GM21576 (cell line): ENCODE data around the gene DOCK1.

Experiments
- ATAC-seq: cut with Tn5 transposase; IDR thresholded peaks from one replicate; pipeline ENCODE4 v1.9.1; 2021; ENCODE audit warnings: mild to moderate bottlenecking, moderate library complexity; ENCODE audit not compliant: unreplicated experiment

Gene DOCK1

GRCh38 chr10:127071126-127071525 is 165.9 kb downstream of the DOCK1 start:
- ATAC-seq: no peak

DNA sequence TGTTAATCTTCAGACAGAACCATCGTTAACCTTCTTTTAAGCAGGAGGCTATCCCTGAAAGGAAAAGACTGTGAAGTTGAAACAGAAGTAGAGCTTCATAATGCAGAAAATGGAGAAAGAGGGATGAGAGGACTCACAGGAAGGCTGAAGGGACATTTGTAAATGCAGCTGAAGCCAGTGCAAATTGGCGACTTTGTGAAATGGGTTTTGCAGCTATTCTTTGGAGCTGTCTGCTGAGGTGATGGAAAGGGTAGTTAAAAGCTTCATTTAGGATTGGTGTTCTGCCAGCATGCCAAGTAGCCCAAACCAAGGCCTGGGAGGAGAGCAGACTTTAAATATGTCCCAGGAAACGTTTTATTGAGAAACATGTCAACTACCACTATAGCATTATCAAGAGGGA is 168.4 kb downstream of the DOCK1 start:
- ATAC-seq: no peak

DNA sequence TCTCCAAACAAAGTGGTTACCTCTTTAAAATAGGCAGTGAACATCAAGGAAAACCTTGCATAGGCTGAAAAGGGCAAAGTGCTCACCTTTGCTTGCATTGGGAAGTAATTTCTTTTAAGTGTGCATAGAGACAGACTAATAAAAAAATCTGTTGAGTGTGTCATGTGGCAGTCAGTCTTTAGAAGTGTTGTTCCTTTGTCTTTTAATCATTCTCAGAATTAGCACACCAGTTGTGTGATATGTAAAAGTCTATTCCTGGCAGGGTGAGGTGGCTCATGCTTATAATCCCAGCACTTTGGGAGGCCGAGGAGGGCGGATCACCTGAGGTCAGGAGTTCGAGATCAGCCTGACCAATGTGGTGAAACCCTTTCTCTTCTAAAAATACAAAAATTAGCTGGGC is 174.2 kb downstream of the DOCK1 start:
- no peak for ATAC-seq

- no peak for ATAC-seq
Measured at GRCh38 chr10:127080317-127080716, 175.1 kb downstream of the DOCK1 start.

GRCh38 chr10:127081851-127082345 is 176.7 kb downstream of the DOCK1 start:
- no peak for ATAC-seq

- no peak for ATAC-seq
Measured at GRCh38 chr10:127082651-127083050, 177.4 kb downstream of the DOCK1 start.

DNA sequence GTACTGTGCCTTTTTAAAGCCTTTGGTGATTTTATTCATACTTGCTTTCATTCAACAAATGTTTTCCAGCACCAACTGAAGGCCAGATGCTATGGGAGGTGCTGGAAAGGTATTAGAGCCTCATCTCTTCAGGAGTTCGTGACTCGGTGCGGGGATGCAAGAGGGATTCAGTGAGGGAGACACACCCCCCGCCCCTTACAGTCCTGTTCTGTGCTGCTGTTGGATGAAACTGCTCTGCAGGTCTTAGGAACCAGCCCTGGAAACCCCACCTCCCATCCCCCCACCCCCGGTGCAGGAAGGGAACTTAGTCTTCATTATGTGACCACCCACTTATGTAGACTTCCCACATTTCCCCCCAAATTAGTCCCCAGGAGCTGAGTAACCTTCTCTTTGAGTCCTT is 180.7 kb downstream of the DOCK1 start:
- ATAC-seq: no peak

DNA sequence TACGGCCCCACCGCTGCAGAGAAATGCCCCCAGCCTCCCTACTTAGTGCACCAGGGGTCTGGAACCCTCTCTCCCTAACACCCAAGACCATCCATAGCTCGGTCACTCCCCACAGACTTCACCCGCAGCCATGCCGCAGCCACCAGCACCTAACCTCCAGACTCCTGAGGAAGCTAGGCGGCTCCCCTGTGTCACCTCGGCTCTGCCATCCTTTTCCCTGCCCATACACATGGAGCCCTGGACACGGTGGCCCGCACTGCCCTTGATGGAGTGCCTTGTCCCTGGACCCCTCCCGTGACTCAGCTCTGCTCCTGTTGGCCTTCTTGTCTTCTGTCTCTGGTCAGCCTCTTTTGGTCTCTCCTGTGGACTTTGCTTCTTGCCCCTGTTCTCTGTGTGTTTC is 183.7 kb downstream of the DOCK1 start:
- ATAC-seq: no peak

- ATAC-seq: no peak
Measured at GRCh38 chr10:127089446-127089845, 184.2 kb downstream of the DOCK1 start.

DNA sequence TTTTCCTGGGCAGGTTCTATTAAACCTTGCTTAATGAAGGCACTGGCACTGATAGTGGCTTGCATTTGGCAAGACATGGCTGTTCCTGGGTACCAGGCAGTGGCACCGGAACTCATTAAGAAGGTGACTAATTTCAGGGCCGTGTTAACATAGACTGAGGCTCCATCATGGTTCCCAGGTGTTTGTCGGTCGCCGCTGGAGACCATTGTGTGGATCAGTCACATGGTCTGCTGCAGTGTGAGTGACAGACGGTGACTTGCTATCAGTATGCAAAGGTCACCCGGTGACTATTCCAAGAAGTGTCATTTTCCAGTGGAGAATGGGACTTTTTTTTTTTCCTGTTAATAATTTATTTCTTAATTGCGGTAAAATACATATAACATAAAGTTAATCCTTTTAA is 184.9 kb downstream of the DOCK1 start:
- no peak for ATAC-seq

DNA sequence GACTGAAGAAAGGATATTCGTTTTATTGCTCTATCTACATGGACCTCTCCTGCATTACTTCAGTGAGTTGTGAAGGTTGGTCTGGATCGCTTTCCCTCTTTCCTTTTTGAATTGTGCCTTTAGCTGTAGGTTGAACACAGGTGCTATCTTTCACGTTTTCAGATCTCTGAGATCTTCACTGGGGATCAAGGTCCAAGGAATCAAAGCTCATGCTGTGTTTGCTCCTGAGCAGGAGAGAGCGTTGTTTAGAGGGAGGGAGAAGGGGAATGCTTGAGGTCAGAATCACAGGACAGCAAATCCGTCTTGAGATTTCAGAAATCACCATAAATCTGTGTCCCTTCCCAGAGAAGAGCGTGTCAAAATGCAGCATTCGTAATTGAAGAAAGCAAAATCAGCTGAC is 186.1 kb downstream of the DOCK1 start:
- no peak for ATAC-seq

DNA sequence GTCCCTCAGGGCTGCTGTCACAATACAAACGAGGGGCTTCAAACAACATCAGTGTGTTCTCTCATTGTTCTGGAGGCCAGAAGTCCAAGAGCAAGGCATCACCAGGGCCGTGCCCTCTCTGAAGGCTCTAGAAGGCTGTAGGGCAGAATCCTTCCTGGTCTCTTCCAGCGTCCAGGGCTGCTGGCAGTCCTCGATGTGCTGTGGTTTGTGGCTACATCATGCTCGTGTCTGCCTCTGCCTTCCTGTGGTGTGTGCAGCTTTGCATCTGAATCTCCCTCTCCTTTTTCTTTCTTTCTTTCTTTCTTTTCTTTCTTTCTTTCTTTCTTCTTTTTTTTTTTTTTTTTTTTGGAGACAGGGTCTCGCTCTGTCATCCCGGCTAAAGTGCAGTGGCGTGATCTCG is 187.7 kb downstream of the DOCK1 start:
- ATAC-seq: no peak

DNA sequence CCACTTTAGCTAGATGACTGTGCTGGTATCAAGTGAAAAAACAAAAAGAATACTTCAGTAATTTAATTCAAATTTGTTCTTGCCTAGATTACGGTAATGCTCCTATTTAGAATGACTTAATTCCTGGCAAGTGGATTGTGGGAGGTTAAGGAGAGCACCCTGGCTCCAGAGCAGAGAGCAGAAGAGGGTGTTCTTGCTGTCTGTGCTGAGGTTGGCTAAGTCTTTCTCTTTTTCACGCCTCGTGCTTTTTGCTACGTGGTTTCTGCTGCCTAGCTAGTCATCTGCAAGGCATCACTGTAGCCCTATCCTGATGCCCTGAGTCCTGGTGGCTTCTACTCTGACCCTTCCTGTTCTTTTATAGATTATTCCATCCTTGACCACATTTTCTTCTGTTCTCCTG is 189.8 kb downstream of the DOCK1 start:
- no peak for ATAC-seq

DNA sequence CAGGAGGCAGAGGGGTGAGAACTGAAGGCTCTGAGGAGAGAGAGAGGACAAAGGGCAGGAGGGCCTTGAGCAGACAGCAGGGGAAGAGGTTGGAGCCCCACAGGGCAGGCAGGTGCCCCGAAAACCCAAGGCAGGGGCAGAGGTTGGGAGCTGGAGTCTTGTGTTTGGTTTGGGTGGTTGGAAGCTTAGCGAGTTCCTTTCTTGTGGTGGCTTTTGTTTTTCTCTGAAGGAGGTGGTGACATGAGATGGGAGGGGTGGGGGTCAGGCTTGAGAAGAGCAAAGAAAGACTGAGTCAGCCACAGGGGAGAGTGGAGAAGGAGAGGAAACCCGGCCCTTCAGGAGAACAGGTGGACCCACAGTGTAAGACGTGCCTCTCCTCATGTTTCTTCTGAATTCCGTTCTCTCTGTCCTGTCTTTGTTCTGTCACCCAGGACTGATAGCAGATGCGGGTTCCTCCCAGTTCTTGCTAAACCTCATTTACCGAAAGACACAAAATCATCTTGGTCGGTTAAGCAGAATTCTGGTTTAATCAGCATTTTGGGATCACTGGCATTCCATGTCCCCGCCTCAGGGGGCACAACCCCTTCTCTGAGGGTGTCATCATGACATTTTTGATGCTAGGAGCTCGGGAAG is 195.9 kb downstream of the DOCK1 start:
- no peak for ATAC-seq

DNA sequence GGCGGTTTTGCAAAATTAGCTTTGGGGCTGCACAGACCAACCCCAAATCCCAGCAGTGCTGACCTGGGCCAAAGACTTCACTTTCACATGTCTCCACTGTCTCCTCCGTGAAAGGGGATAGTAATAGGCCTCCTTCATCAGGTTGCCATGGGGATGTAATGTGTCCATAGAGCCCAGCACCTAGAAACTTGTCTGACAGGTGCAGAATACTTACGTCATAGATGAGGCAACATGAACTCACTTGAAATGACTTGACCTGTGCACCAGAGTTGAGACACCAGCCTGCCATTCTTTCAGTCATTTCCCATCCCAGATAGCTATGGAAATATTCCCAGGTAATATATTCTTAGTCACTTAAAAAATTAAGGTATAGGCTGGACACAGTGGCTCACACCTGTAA is 196.9 kb downstream of the DOCK1 start:
- no peak for ATAC-seq

DNA sequence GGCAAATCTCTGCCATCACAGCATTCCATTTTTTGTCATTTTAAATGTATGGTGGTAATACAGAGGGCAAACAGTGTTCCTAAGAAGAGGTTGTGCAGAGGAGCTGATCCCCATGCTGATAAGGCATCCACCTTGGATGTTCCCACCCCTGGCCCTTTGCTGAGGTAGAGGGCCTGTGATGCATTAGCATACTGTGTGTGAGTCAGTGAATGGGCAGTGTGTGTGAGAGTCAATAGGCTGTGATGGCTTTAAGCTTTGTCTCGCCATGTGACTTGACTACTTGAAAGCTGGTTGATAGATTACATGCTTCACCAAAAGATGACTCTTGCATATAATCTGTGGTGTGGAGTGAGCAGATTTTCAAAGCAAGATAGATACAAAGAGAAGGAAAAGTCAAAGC is 209.9 kb downstream of the DOCK1 start:
- ATAC-seq: no peak

DNA sequence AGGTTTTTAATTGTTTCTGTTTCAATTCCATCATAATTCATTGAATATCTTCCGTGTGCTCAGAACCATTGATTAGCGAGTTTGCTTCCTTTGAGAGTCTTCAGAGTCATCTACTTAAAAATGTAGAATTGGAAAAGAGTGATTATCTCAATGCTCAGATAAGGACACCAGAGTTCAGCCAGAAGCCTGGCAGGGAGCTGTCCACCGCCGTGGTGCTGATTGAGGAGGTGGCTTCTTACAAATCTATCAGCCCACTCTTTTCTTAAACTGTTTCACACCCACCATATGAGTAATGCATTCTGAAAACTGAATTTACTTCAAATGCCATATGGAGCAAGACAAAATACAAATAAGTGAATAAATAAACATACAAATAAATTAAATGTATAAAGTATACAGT is 211.9 kb downstream of the DOCK1 start:
- ATAC-seq: no peak

DNA sequence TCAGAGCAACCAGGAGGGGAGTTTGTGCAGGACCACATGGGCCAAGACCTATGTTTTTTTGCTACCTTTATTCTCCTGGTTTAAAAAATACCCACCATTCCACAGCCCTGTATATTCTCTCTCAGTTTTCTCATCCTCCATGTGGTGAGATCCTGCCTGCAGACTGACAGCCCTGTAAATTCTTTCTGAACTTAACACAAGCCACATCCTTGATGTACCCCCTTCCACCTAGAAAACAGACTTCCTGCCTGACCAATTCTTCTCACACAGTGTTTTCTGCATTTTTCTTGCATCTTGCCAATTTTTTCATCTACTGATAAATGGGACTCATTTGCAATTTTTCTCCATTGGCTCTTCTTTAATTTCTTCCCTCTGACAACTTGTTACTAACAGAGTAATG is 212.8 kb downstream of the DOCK1 start:
- no peak for ATAC-seq

GRCh38 chr10:127119936-127120335 is 214.7 kb downstream of the DOCK1 start:
- no peak for ATAC-seq

GRCh38 chr10:127122831-127123230 is 217.6 kb downstream of the DOCK1 start:
- ATAC-seq: no peak

- ATAC-seq: no peak
Measured at GRCh38 chr10:127123626-127124025, 218.4 kb downstream of the DOCK1 start.

GRCh38 chr10:127125331-127125730 is 220.1 kb downstream of the DOCK1 start:
- no peak for ATAC-seq

- no peak for ATAC-seq
Measured at GRCh38 chr10:127127822-127128221, 222.6 kb downstream of the DOCK1 start.
